GM18526 (cell line): ENCODE measurements around the gene CNOT3.

Experiments
- POLR2A ChIP-seq: IDR thresholded peaks from 3 replicates; pipeline ENCODE4 v1.6.1; 2011; ENCODE audit not compliant: insufficient read length; ENCODE audit errors: extremely low read depth

The CNOT3 gene

DNA sequence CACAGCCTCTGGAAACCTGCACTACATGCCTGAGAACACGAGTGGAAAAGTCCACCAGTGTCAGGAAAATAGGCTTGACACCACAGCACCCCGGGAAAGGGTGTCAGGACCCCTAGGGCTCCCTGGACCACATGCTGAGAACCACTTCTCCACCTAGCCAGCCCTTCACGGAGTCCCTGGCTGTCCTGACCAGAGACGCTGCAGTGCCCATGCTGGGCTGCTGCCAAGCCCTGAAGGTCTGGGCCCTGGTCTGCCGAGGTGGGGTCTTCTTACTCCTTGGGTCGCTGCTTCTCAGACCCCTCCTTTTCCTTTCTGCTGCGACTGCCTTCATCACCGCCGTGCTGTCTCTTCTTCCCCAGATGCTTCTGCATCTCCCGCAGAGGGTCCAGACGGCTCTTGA is 18.9 kb downstream of the CNOT3 start:
- TF ChIP-seq POLR2A, result no peak

DNA sequence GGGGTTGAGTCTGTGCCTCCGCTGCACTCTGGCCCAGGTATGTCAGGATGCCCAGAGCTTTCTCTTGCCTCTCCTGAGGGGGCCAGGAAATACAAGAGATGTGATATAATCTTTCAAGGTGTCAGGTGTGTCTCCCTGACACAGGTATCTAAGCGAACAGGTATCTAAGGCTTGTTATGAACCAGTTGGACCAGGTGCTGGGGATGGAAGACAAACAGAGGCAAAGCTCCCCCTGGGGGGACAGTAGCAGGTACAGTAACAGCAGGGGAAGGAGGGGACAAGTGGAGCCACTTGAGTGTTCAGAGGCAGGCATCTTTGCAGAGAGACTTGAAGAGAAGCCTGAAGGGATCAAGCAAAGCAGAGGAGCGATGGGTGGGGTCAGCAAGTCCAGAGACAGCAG is 19.4 kb downstream of the CNOT3 start:
- no peak for TF ChIP-seq POLR2A

DNA sequence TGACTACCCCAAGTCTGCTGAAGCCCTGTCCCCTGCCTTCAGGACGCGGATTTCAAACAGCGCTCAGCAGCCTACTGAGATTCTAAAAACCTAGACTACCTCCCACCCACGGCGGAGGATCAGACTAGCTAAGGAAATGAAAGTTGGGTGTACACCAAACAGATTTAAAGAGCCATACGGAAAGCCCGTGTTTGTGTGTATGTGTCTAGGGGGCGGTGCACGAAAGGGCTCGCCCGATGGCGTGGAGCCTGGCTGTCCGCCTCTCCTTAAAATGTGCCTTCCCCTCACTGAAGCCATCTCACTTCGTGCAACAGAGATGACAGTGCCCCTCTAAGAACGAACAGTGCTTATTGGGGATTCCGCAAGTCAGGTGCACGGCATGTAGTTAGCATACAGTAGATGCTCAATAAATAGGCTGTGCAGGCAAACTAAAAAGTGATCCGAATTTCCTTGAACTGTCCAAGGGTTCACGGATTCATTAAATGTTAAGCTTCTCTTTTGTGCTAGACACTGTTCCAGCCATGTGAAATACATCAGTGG is 21.3 kb downstream of the CNOT3 start:
- no peak for TF ChIP-seq POLR2A

DNA sequence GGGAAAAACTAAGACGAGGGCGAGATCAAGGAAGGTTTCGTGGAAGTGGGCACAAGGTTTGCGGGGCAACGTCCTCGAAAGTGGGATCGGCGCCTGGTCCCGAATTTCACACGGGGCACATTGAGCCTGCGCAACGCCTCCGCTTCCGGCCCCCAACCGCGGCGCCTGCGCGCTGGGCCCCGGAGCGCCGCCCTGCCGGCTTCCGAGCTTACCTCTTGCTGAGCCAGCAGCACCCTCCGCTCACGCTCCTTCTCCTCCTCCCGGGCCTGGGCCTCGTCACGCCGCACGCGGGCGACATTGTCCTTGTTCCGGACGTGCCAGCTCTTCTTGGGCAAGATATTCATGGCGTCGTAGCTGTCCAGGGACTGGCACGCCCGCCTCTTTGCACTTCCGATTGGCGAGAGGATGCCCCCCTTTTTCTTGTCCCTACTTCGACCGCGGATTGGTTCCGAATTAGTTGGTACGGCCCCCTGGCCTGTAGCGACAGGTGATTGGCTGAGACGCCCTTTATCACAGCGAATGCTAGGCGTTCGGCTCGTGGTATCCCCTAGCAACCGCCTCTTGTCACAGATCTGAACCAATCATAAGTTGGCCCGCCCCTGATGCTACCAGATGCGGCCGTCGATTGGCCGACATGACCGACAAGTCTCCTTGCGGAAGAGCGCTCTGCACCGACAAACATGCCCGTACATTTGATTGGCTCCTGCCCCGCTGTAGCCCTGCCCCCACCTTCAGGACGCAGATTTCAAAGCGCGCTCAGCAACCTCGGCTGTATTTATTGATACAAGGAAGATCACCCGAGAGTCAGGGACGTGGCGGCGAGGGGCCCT is 22.0 kb downstream of the CNOT3 start, which contains the start of gene LENG1:
LENG1 (minus strand) TSS at position 370 of the 830 bp plus-strand sequence; CDS start at position 344, 26 bp downstream.
- peak; percentile 79 for TF ChIP-seq POLR2A

GRCh38 chr19:54160182-54160811 is 22.7 kb downstream of the CNOT3 start:
- TF ChIP-seq POLR2A, result no peak

GRCh38 chr19:54160854-54161253 is 23.3 kb downstream of the CNOT3 start:
- TF ChIP-seq POLR2A, result no peak

- no peak for TF ChIP-seq POLR2A
Observed at GRCh38 chr19:54162241-54162805, 24.8 kb downstream of the CNOT3 start.

- TF ChIP-seq POLR2A, result no peak
Observed at GRCh38 chr19:54162884-54163283, 25.3 kb downstream of the CNOT3 start.

GRCh38 chr19:54164369-54165068 is 27.0 kb downstream of the CNOT3 start:
- no peak for TF ChIP-seq POLR2A

DNA sequence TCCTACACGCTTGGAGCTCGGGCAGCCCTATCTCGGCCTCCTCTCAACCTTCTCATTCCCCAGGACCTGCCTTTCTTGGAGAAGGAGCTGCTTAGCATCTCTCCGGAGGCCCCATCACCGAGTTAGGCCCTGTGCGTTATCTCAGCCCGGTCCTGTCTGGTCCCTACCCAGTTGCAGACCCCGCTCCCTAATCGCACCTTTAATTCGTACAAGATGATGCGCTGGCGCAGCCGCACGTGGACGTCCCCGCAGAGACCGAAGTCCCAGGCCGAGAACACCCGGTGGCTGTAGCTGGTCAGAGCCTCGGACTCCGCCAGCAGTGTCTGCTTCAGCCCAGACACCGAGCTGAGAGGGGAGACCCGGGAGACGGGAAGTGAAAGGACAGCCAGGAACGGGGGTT is 27.7 kb downstream of the CNOT3 start:
- no peak for TF ChIP-seq POLR2A

GRCh38 chr19:54168174-54168917 is 30.8 kb downstream of the CNOT3 start:
- TF ChIP-seq POLR2A, result no peak

- TF ChIP-seq POLR2A, result no peak
Observed at GRCh38 chr19:54169149-54169740, 31.7 kb downstream of the CNOT3 start.

DNA sequence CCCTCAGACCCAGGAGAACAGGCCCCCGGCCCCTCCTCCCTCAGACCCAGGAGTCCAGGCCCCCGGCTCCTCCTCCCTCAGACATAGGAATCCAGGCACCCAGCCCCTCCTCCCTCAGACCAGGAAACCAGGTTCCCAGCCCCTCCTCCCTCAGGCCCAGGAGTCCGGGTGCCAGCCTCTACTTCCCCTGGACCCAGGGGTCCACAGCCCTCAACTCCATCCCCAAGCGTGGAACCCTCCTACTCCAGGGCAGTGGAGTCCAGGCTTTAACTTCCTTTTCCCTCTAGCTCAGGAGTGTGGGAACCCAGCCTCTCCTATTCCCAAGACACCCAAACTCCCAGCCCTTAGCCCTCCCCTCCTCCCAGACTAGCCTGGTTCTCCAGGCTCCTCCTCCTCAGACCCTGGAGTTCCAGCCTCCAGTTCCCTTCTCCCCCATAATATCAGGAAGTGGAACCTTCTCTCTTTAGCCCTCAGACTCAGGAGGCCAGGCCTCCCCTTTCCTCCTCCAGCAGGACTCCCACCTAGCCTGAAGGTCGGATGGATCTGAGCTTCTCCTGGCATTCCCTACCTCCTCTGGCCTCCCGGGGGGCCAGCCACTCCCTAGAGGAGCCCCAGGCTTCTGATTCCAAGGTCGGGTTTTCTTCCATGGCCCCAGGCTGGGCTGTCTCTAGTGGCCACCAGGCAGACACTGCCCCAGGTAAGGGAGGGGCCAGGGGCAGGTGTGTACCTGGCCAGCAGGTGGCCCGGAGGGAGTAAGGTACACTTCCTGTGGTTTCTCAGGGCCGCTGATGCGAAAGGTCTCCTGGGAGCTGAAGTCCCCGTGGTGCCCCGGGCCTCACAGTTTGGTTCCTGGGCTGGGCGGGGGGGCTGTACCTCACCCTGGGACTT is 35.2 kb downstream of the CNOT3 start, which contains the start of gene TMC4:
TMC4 (minus strand) TSS at position 690 of the 888 bp plus-strand sequence; CDS start at position 647, 43 bp downstream.
- no peak for TF ChIP-seq POLR2A

DNA sequence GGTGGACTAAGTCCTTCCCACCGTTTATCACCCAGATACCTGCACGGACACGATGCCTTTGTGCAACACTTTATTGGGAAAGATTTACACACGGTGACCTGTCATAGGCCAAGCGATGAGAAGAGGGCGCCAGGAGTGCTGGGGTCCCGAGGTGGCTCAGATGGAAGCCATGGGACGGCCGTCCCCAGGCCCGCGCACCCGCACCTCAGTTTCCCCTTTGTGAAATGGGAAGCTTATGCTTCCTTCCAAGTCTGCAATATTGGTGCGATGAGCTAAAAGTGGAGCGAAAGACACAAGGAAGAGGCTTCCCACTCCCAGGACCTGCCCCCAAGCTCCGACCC is 35.8 kb downstream of the CNOT3 start:
- TF ChIP-seq POLR2A, result no peak
